ENCODE results near the gene GREB1L.
"Not testable (repeated sequence)": the region's sequence is repeated elsewhere in the genome, so short reads cannot be mapped to it uniquely, and the experiment has no call there.

Gene GREB1L

GRCh38 chr18:21303445-21303844, 61.4 kb downstream of the GREB1L start:
- H3K4me3 ChIP-seq (ENCODE audit: low read length): no peak overlapping the region
- no peak for DNase-seq (ENCODE audit: low read depth)
- TF ChIP-seq CTCF (conservative IDR thresholded peaks at IDR 0.05; ENCODE audit: low read depth, low read length): no peak

GRCh38 chr18:21303895-21304294, 61.9 kb downstream of the GREB1L start:
- no peak for TF ChIP-seq CTCF (conservative IDR thresholded peaks at IDR 0.05; ENCODE audit: low read depth, low read length)
- H3K4me3 ChIP-seq (ENCODE audit: low read length): no peak overlapping the region
- DNase-seq (ENCODE audit: low read depth): no peak

- TF ChIP-seq CTCF (conservative IDR thresholded peaks at IDR 0.05; ENCODE audit: low read depth, low read length): no peak
- no peak overlapping the region for H3K4me3 ChIP-seq (ENCODE audit: low read length)
- DNase-seq (ENCODE audit: low read depth): no peak
These were observed 63.6 kb downstream of the GREB1L start for GRCh38 chr18:21305621-21306020.

- DNase-seq (ENCODE audit: low read depth): no peak
- TF ChIP-seq CTCF (conservative IDR thresholded peaks at IDR 0.05; ENCODE audit: low read depth, low read length): no peak
- no peak overlapping the region for H3K4me3 ChIP-seq (ENCODE audit: low read length)
These were observed 64.3 kb downstream of the GREB1L start for GRCh38 chr18:21306368-21306767.

GRCh38 chr18:21307578-21307977, 65.5 kb downstream of the GREB1L start:
- TF ChIP-seq CTCF (conservative IDR thresholded peaks at IDR 0.05; ENCODE audit: low read depth, low read length): no peak
- no peak for DNase-seq (ENCODE audit: low read depth)

GRCh38 chr18:21309248-21309647, 67.2 kb downstream of the GREB1L start:
- no peak overlapping the region for H3K4me3 ChIP-seq (ENCODE audit: low read length)
- TF ChIP-seq CTCF (conservative IDR thresholded peaks at IDR 0.05; ENCODE audit: low read depth, low read length): no peak
- DNase-seq (ENCODE audit: low read depth): no peak

More at GRCh38 chr18:21307578-21307977, 65.5 kb downstream of the GREB1L start:
- H3K4me3 ChIP-seq (ENCODE audit: low read length): no peak overlapping the region

- not testable (repeated sequence) for H3K4me3 ChIP-seq (ENCODE audit: low read length); DNase-seq (ENCODE audit: low read depth)
These were observed 69.9 kb downstream of the GREB1L start for GRCh38 chr18:21311980-21312379.

GRCh38 chr18:21313576-21313975, 71.5 kb downstream of the GREB1L start:
- DNase-seq (ENCODE audit: low read depth): no peak
- no peak overlapping the region for H3K4me3 ChIP-seq (ENCODE audit: low read length)
- no peak for TF ChIP-seq CTCF (conservative IDR thresholded peaks at IDR 0.05; ENCODE audit: low read depth, low read length)

Data from retinal pigment epithelial cell (primary cell).